ENCODE results near the gene USP30. TPM values are rescaled to one million over a fixed set of nuclear protein-coding genes. Genes with fewer than 3 reads are reported as not detected.
A peak's percentile ranks its signal among the peaks of the same experiment; 100 is the strongest.
"Not testable (repeated sequence)": the region's sequence is repeated elsewhere in the genome, so short reads cannot be mapped to it uniquely, and the experiment has no call there.

The USP30 gene
- 4.4 and 12.7 TPM in 2 replicates for total RNA-seq (2014; rRNA removed; shearing (Covaris generic))
- polyA plus RNA-seq (2015; cell fraction: cytosol; rRNA removed), result 6.2 and 7.4 TPM in 2 replicates
- 9.4 and 9.9 TPM in 2 replicates for polyA plus RNA-seq (2015; cell fraction: nucleus; rRNA removed)

- peak; percentile 61 for DNase-seq (ENCODE audit: low read depth)
Observed at GRCh38 chr12:109052414-109053323, at the start of gene USP30. Gene USP30, plus strand, starts transcription at chr12:109052576. Its CDS starts 103 bp downstream, at chr12:109052679.

GRCh38 chr12:109004017-109004416 is 48.4 kb upstream of the USP30 start:
- DNase-seq (ENCODE audit: low read depth), result no peak

- no peak for DNase-seq (ENCODE audit: low read depth)
Observed at GRCh38 chr12:109009766-109010165, 42.6 kb upstream of the USP30 start.

- no peak for DNase-seq (ENCODE audit: low read depth)
Observed at GRCh38 chr12:109010259-109010658, 42.1 kb upstream of the USP30 start.

- DNase-seq (ENCODE audit: low read depth), result no peak
Observed at GRCh38 chr12:109014984-109015765, 37.2 kb upstream of the USP30 start.

- no peak for DNase-seq (ENCODE audit: low read depth)
Observed at GRCh38 chr12:109016016-109016415, 36.4 kb upstream of the USP30 start.

GRCh38 chr12:109016978-109017377 is 35.4 kb upstream of the USP30 start:
- DNase-seq (ENCODE audit: low read depth), result no peak

GRCh38 chr12:109018296-109018695 is 34.1 kb upstream of the USP30 start:
- DNase-seq (ENCODE audit: low read depth), result no peak

- DNase-seq (ENCODE audit: low read depth), result no peak
Observed at GRCh38 chr12:109020146-109020795, 32.1 kb upstream of the USP30 start.

- DNase-seq (ENCODE audit: low read depth), result peak; percentile 73
Observed at GRCh38 chr12:109020796-109021380, 31.5 kb upstream of the USP30 start, which contains the start of gene SVOP. Gene SVOP, minus strand, starts transcription at chr12:109021068. Its CDS starts 200 bp downstream, at chr12:109020868.

GRCh38 chr12:109027767-109028166 is 24.6 kb upstream of the USP30 start:
- no peak for DNase-seq (ENCODE audit: low read depth)

GRCh38 chr12:109028624-109029023 is 23.8 kb upstream of the USP30 start:
- DNase-seq (ENCODE audit: low read depth), result not testable (repeated sequence)

- no peak for DNase-seq (ENCODE audit: low read depth)
Observed at GRCh38 chr12:109029411-109029810, 23.0 kb upstream of the USP30 start.

- DNase-seq (ENCODE audit: low read depth), result no peak
Observed at GRCh38 chr12:109033239-109034196, 18.9 kb upstream of the USP30 start.

- no peak for DNase-seq (ENCODE audit: low read depth)
Observed at GRCh38 chr12:109036975-109037374, 15.4 kb upstream of the USP30 start.

- DNase-seq (ENCODE audit: low read depth), result no peak
Observed at GRCh38 chr12:109044241-109044640, 8.1 kb upstream of the USP30 start.

GRCh38 chr12:109047081-109047805 is 5.1 kb upstream of the USP30 start:
- peak; percentile 43 for DNase-seq (ENCODE audit: low read depth)

GRCh38 chr12:109048706-109049105 is 3.7 kb upstream of the USP30 start:
- DNase-seq (ENCODE audit: low read depth), result not testable (repeated sequence)

- DNase-seq (ENCODE audit: low read depth), result not testable (repeated sequence)
Observed at GRCh38 chr12:109049794-109050193, 2.6 kb upstream of the USP30 start.

Data from HT1080 (cell line).